Activated naive CD4-positive, alpha-beta T cell treated with anti-CD3 and anti-CD28 coated beads for 36 hours (primary cell): ENCODE measurements around the gene CGB1. TPM values are rescaled to one million over a fixed set of nuclear protein-coding genes. Genes with fewer than 3 reads are reported as not detected.
A peak's percentile ranks its signal among the peaks of the same experiment; 100 is the strongest.
"Not testable (repeated sequence)": the region's sequence is repeated elsewhere in the genome, so short reads cannot be mapped to it uniquely, and the experiment has no call there.

Experiments
- CTCF ChIA-PET: fragments of 350-600 bp; sonication (Branson Sonifier 250); formaldehyde crosslinking; loops from one replicate; lab custom pipeline; 2021; ENCODE audit warnings: antibody characterized with exemption; lab: Charles Lee
- DNase-seq: peaks from one replicate; pipeline ENCODE4 v3.0.0-alpha.2; 2020
- H3K27ac Mint-ChIP-seq: one replicate; pipeline ENCODE4 v1.8.0; 2021; ENCODE audit warnings: mild to moderate bottlenecking, mixed read lengths
- H3K27me3 Mint-ChIP-seq: one replicate; pipeline ENCODE4 v1.8.0; 2021; ENCODE audit warnings: low read depth, mixed read lengths
- H3K36me3 Mint-ChIP-seq: one replicate; pipeline ENCODE4 v1.8.0; 2021; ENCODE audit warnings: low read depth, mixed read lengths
- H3K4me1 Mint-ChIP-seq: one replicate; pipeline ENCODE4 v1.8.0; 2021; ENCODE audit warnings: low read depth, mixed read lengths
- H3K4me3 Mint-ChIP-seq: one replicate; pipeline ENCODE4 v1.8.0; 2021; ENCODE audit warnings: mild to moderate bottlenecking, moderate library complexity, mixed read lengths
- H3K9me3 Mint-ChIP-seq: one replicate; pipeline ENCODE4 v1.8.0; 2021; ENCODE audit warnings: mixed read lengths
- intact Hi-C: fragments of 100-400 bp; cut with micrococcal nuclease; formaldehyde crosslinking; loops from one replicate; pipeline ENCODE4 v1.15.1; 2023
- total RNA-seq, 2 experiments: library from RNA; stranded (reverse); gene quantifications; one replicate each; pipeline ENCODE4 v1.2.3, GENCODE V29; 2021

Gene CGB1
- total RNA-seq: not detected

DNA sequence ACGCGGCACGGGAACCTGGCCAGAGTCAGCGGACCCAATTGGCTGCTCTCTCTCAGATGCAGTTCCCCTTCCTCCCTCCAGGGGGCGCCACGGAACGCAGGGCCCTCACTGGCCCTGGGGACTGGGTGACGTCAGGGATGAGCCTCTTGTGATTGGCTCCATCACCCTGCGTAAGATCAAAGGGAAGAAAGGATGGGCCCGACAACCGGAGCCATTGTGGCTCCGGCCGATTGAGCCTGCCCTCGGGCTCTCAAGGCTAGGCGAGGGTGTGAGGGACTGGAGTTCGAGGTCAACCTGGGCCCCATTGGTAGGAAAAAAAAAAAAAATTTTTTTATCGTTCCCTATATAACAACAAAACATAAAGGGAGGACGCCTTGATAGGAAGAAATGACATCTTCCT is at the start of gene CGB1:
Gene CGB1 (minus strand): TSS at position 81 of the 400 bp plus-strand sequence. CDS start 184 bp downstream, outside the sequence.
- CTCF ChIA-PET, intact Hi-C loops, H3K9me3 Mint-ChIP-seq, H3K4me1 Mint-ChIP-seq, H3K36me3 Mint-ChIP-seq, H3K4me3 Mint-ChIP-seq, H3K27me3 Mint-ChIP-seq, H3K27ac Mint-ChIP-seq: not testable (repeated sequence)
- peak; percentile 66 for DNase-seq

- H3K4me1 Mint-ChIP-seq: peaks cover 40% of the 10 kb centered on the region
- H3K27me3 Mint-ChIP-seq: no peaks in the 10 kb centered on the region
- no peaks in the 10 kb centered on the region for H3K9me3 Mint-ChIP-seq
- DNase-seq: no peak
- peak overlapping the region; percentile 93 for H3K27ac Mint-ChIP-seq
- peaks cover 39% of the 10 kb centered on the region for H3K36me3 Mint-ChIP-seq
- H3K4me3 Mint-ChIP-seq: peak overlapping the region; percentile 96
- intact Hi-C loops: loop anchor here (5.0 kb wide), 1 partner anchor 289 kb away; no protein-coding TSS in a partner anchor
- CTCF ChIA-PET: interaction anchor here (1.5 to 1.7 kb wide), 2 partner anchors 12 to 20 kb away, joined by 3 to 7 read pairs; no protein-coding TSS in a partner anchor
Measured at GRCh38 chr19:49086296-49086695, 49.6 kb upstream of the CGB1 start.

DNA sequence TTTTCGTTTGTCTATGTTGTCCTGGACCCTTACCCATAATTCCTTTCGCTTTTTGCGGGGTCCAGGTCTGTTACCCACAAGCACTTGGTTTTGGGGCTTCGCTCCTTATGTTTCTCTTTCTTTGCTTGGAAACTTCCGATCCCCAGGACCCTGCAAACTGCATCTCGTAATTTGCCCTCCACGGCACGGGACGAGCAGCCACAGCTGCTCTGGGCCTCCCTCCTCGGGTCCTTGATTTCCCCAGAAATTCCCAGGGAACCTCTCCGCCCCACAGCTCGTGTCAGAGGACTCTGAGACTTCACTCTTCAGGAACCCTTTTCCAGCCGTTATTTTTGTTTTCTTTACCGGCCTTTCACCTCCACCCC is 49.2 kb upstream of the CGB1 start:
- Mint-ChIP-seq H3K4me1 (peaks cover 37% of the 10 kb centered on the region), H3K27me3 (no peaks in the 10 kb centered on the region), H3K36me3 (peaks cover 36% of the 10 kb centered on the region), H3K27ac (peak overlapping the region; percentile 93), H3K4me3 (peak overlapping the region; percentile 96), H3K9me3 (no peaks in the 10 kb centered on the region)
- intact Hi-C loops: loop anchor here (1.0 to 5.0 kb wide), 6 partner anchors 28 to 367 kb away; partner anchors contain the start of genes ALDH16A1, C19orf73, LIN7B and NUCB1
- no peak for DNase-seq
- CTCF ChIA-PET: interaction anchor here (1.5 kb wide), 1 partner anchor 21 kb away, joined by 3 read pairs; no protein-coding TSS in a partner anchor

DNA sequence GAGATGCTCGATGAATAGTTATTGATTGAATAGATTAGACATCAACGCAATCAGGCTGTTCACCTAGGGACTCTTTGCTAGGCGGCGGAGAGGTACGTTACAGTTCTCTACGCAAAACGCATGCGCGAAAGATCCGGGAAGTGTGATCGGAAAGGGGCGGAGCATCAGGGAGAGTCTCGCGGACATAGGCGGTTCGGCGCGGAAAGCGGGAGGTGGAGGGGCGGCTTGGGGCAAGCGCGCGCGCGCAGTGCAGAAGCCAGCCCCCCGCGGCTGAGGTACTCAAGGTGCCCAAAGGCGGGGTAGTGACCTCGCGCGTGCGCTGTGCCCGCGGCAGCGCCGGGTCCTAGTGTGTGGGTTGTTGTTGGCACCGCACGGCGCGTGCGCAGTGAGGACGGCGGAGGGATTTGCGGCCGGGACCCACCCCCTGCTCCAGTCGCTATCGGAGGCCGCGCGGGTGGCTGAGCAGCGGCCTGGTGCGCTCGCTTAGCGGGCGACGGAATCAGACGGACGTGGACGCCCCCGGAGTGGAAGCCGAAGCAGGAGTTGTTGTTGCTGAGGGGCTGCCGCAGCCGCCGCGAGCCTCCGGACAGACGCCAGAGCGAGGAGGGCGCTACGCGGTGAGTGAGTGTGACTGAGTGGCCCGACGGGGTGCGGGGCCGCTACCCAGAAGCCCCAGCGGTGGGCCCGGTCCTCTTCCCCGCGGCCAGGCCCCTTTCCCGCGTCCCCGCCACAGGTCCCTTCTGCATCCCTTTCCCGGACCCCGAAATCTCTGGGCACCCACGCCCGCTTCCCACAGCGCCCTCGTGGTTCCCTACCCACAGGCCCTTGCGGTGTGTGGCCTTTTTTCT is 48.5 kb upstream of the CGB1 start, which contains the start of gene SNRNP70:
Gene SNRNP70 (plus strand): TSS at position 432 of the 848 bp plus-strand sequence. CDS start 964 bp downstream, outside the sequence.
- Mint-ChIP-seq H3K9me3 (no peaks in the 10 kb centered on the region), H3K4me1 (peaks cover 31% of the 10 kb centered on the region), H3K4me3 (peak within 1 kb of the TSS; percentile 96), H3K27me3 (no peaks in the 10 kb centered on the region), H3K36me3 (peaks cover 30% of the 10 kb centered on the region), H3K27ac (peak within 1 kb of the TSS; percentile 93)
- CTCF ChIA-PET: interaction anchor here (1.5 kb wide), 1 partner anchor 21 kb away, joined by 3 read pairs; no protein-coding TSS in a partner anchor
- intact Hi-C loops: loop anchor here (1.0 to 5.0 kb wide), 6 partner anchors 29 to 368 kb away; partner anchors contain the start of genes ALDH16A1, C19orf73, LIN7B and NUCB1
- DNase-seq: peak; percentile 99

DNA sequence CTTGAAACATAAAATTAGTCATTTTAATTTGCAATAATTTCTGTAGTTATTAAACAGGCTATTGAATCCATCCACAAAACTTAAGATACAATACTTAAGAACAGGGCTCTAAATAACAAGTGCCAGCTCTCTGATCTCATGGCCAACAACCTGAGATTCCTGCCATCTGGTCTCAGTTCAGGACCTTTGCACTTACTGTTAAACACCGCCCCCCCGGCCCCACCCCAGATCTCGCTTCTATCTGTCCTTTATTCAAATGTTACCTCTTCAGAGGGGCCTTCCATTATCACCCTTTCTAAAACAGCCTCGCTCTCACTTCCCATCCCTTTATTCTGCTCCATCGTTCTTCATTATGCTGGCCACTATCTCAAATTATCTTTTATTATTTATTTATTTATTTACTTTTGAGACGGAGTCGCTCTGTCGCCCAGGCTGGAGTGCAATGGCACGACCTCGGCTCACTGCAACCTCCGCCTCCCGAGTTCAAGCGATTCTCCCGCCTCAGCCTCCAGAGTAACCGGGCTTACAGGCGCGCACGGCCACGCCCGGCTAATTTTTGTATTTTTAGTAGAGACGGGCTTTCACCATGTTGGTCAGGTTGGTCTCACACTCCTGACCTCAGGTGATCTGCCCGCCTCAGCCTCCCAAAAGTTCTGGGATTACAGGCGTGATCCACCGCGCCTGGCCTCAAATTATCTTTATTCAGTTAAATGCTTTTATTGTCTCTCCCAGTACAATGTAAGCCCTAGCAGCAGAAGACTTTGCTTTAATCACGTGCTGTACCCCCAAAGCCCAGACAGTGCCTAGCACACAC is 47.7 kb upstream of the CGB1 start:
- intact Hi-C loops: loop anchor here (1.0 to 5.0 kb wide), 6 partner anchors 30 to 369 kb away; partner anchors contain the start of genes ALDH16A1, C19orf73, LIN7B and NUCB1
- CTCF ChIA-PET: no interaction called here
- peaks cover 26% of the 10 kb centered on the region for H3K36me3 Mint-ChIP-seq
- DNase-seq: no peak
- H3K9me3 Mint-ChIP-seq: no peaks in the 10 kb centered on the region
- peak overlapping the region; percentile 93 for H3K27ac Mint-ChIP-seq
- H3K4me1 Mint-ChIP-seq: peaks cover 30% of the 10 kb centered on the region
- H3K4me3 Mint-ChIP-seq: peak overlapping the region; percentile 96
- H3K27me3 Mint-ChIP-seq: no peaks in the 10 kb centered on the region

GRCh38 chr19:49081273-49081672 is 44.6 kb upstream of the CGB1 start:
- Mint-ChIP-seq H3K4me1 (peaks cover 9% of the 10 kb centered on the region), H3K36me3 (peaks cover 8% of the 10 kb centered on the region), H3K27me3 (no peaks in the 10 kb centered on the region), H3K4me3 (no peak overlapping the region), H3K9me3 (no peaks in the 10 kb centered on the region), H3K27ac (no peak overlapping the region)
- CTCF ChIA-PET: interaction anchor here (0.7 to 1.2 kb wide), 2 partner anchors 16 to 33 kb away, joined by 3 read pairs; partner anchors contain the start of gene LIN7B
- intact Hi-C loops: no loop called here
- no peak for DNase-seq

DNA sequence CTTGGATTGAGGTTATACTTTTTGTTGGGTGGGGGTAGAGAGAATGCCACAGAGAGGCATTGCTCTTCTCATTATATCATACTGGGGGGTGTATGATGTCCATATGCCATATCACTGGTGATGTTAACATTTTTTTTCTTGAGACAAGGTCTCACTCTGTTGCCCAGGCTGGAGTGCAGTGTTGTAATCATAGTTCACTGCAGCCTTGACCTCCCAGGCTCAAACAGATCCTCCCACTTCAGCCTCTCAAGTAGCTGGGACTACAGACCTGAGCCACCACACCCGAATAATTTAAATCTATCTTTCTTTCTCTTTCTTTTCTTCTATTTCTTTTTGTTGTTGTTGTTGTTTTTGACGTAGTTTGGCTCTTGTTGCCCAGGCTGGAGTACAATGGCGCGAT is 43.7 kb upstream of the CGB1 start:
- DNase-seq: no peak
- Mint-ChIP-seq H3K27ac (no peak overlapping the region), H3K36me3 (peaks cover 2% of the 10 kb centered on the region), H3K4me1 (peaks cover 5% of the 10 kb centered on the region), H3K4me3 (no peak overlapping the region), H3K27me3 (peaks cover 4% of the 10 kb centered on the region), H3K9me3 (no peaks in the 10 kb centered on the region)
- intact Hi-C loops: no loop called here
- CTCF ChIA-PET: interaction anchor here (0.7 kb wide), 1 partner anchor 17 kb away, joined by 3 read pairs; no protein-coding TSS in a partner anchor

DNA sequence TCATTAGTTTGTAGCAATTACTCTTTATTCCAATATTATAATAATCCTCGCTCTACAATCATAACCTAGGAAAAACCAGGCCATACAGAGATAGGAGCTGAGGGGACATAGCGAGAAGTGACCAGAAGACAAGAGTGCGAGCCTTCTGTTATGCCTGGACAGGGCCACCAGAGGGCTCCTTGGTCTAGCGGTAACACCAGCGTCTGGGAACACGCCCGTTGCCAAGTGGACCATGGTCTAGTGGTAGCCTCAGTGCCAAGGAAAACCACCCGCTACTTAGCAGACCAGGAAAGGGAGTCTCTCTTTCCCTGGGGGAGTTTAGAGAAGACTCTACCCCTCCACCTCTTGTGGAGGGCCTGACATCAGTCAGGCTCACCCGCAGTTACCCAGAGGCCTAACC is 38.2 kb upstream of the CGB1 start:
- H3K4me1 Mint-ChIP-seq, H3K9me3 Mint-ChIP-seq, H3K27ac Mint-ChIP-seq, H3K4me3 Mint-ChIP-seq, H3K36me3 Mint-ChIP-seq: not testable (repeated sequence)
- peaks cover 36% of the 10 kb centered on the region for H3K27me3 Mint-ChIP-seq
- CTCF ChIA-PET: interaction anchor here (0.6 to 1.6 kb wide), 5 partner anchors 17 to 222 kb away, joined by 3 to 5 read pairs (median 4); partner anchors contain the start of gene CGB7
- intact Hi-C loops: loop anchor here (1.0 to 10.0 kb wide), 3 partner anchors 70 to 150 kb away; no protein-coding TSS in a partner anchor
- peak; percentile 48 for DNase-seq

- peak; percentile 26 for DNase-seq
- intact Hi-C loops: loop anchor here (2.0 to 10.0 kb wide), 2 partner anchors 71 to 151 kb away; no protein-coding TSS in a partner anchor
- Mint-ChIP-seq H3K4me1 (peaks cover 9% of the 10 kb centered on the region), H3K27me3 (peaks cover 43% of the 10 kb centered on the region), H3K27ac (no peak overlapping the region), H3K4me3 (no peak overlapping the region), H3K9me3 (no peaks in the 10 kb centered on the region), H3K36me3 (peaks cover 1% of the 10 kb centered on the region)
- CTCF ChIA-PET: interaction anchor here (0.6 to 1.6 kb wide), 3 partner anchors 16 to 223 kb away, joined by 3 to 5 read pairs (median 4); partner anchors contain the start of gene CGB7
Measured at GRCh38 chr19:49073514-49074378, 37.1 kb upstream of the CGB1 start.

- no peaks in the 10 kb centered on the region for H3K9me3 Mint-ChIP-seq
Measured at GRCh38 chr19:49071860-49072547, 35.3 kb upstream of the CGB1 start.

More at GRCh38 chr19:49071860-49072547, 35.3 kb upstream of the CGB1 start:
- no peak overlapping the region for H3K4me3 Mint-ChIP-seq
- DNase-seq: peak; percentile 23
- peaks cover 1% of the 10 kb centered on the region for H3K36me3 Mint-ChIP-seq
- H3K27ac Mint-ChIP-seq: no peak overlapping the region
- peaks cover 50% of the 10 kb centered on the region for H3K27me3 Mint-ChIP-seq
- peaks cover 9% of the 10 kb centered on the region for H3K4me1 Mint-ChIP-seq
- intact Hi-C loops: loop anchor here (10.0 kb wide), 1 partner anchor 153 kb away; no protein-coding TSS in a partner anchor
- CTCF ChIA-PET: no interaction called here
